ENCODE results near the gene NAPG.
"Not testable (repeated sequence)": the region's sequence is repeated elsewhere in the genome, so short reads cannot be mapped to it uniquely, and the experiment has no call there.

Gene NAPG

DNA sequence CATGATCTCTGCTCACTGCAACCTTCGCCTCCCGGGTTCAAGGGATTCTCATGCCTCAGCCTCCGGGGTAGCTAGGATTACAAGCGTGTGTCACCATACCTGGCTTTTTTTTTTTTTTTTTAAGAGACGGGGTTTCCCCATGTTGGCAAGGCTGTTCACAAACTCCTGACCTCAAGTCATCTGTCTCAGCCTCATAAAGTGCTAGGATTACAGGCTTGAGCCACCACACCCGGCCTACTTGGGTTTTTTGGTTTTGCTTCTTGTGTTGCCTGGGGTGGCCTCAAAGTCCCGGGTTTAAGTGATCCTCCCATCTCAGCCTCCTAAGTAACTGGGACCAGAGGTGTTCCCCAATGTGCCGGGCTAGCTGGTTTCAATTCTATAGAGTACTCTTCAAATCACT is 64.6 kb downstream of the NAPG start:
- H3K27ac ChIP-seq, result no peak overlapping the region
- TF ChIP-seq, protein P1, sequence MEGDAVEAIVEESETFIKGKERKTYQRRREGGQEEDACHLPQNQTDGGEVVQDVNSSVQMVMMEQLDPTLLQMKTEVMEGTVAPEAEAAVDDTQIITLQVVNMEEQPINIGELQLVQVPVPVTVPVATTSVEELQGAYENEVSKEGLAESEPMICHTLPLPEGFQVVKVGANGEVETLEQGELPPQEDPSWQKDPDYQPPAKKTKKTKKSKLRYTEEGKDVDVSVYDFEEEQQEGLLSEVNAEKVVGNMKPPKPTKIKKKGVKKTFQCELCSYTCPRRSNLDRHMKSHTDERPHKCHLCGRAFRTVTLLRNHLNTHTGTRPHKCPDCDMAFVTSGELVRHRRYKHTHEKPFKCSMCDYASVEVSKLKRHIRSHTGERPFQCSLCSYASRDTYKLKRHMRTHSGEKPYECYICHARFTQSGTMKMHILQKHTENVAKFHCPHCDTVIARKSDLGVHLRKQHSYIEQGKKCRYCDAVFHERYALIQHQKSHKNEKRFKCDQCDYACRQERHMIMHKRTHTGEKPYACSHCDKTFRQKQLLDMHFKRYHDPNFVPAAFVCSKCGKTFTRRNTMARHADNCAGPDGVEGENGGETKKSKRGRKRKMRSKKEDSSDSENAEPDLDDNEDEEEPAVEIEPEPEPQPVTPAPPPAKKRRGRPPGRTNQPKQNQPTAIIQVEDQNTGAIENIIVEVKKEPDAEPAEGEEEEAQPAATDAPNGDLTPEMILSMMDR (IDR thresholded peaks at IDR 0.05), result no peak
- no peak for TF ChIP-seq ZFX (IDR thresholded peaks at IDR 0.05; ENCODE audit: borderline replicate concordance)

DNA sequence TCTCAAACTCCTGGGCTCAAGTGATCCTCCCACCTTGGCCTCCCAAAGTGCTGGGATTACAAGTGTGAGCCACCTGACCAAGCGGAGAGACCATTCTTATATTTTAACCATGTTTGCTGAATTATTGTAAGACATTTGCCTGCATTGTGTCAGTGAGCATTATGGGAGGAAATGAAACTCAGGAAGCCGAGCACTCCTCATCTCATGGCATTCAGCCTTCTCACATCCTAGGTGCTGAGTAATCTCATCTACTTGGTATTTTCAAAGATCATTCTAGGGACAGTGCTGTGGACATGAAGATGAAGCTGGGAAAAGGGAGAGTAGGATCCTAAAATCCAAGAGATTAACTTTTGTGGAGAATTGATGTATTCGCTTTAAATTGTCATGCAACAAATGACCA is 66.1 kb downstream of the NAPG start:
- H3K27ac ChIP-seq, result no peak overlapping the region
- no peak for TF ChIP-seq ZFX (IDR thresholded peaks at IDR 0.05; ENCODE audit: borderline replicate concordance)
- TF ChIP-seq, protein P1 (IDR thresholded peaks at IDR 0.05), result no peak

DNA sequence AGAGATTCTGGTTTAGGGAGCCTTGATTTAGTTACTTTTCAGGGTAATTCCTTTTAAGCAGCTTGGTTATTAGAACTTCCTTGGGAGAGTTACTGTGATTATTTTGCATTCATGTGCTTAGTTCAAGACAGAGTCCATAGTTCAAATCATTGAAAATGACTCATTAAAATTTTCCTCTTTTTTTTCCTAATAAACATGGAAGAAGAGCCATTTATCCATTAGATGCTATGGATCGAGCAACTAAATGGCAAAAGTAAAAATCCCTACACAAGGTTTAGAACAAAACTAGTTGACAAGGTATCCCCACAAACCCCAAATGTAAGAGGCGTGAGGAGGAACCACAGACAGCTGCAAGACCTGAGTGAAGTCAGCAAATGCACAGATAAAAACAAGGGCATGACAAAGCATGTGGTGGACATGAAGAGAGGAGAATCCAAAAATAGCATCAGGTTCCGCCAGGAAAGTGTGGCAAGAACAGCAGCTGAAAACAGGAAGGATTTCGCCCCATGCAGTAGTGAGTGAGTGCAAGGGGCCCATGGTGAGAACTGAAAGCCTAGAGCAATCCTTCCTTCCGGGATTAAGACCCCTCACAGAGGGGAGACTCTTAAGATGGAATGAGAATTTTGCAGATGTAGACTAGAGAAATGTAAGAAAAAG is 67.7 kb downstream of the NAPG start:
- not testable (repeated sequence) for H3K27ac ChIP-seq

DNA sequence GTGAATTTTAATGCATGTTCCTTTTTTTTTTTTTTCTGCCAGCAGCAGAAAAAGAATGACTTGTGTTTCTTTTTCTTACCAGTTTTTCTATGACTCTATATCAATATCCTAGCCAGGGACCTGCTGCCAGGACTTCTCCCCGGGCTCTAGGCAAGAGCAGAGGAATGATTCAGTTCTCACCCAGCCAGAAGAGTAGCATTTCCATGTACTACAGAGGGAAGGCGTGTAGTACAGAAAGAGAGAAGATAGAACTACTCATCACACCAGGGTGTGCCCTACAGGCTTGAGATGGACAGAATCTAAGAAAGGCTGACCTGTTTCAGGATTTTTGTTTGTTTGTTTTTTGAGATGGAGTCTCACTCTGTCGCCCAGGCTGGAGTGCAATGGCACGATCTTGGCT is 70.1 kb downstream of the NAPG start:
- H3K27ac ChIP-seq, result not testable (repeated sequence)

DNA sequence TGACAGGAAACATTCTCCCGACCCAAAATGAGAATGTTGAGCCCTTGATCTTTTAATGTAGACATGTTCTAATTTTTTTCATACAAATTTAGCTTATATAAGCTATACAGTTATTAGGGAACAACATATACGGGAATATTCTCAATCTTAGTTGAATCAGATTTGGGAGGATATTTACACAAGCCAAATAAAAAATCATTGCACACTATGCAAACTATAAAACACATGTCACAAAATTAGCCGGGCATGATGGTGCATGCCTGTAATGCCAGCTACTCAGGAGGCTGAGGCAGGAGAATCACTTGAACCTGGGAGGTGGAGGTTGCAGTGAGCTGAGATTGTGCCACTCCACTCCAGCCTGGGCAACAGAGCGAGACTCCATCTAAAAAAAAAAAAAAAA is 71.9 kb downstream of the NAPG start:
- not testable (repeated sequence) for H3K27ac ChIP-seq

DNA sequence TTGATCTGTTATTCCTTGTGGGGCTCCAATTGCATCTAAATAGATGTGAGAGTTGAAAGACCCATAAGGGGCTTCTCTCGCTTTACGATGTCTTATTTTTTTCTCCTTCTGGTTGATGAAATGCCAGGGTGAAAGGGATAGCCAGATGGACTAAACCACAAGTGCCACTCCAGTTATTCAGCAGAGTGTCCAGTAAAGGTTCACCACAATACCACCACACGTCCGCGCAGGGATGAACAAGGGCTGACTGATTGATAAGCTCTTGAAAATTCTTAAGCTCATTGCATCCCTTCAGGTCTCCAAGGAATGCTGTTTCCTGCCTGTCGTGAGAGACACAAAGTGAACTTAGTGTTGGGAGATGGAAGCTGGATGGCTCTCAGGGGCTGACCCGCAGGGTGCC is 74.9 kb downstream of the NAPG start:
- H3K27ac ChIP-seq, result not testable (repeated sequence)
